Immature natural killer cell (primary cell): Measurements from ENCODE around the gene AKAP13. TPM values are rescaled to one million over a fixed set of nuclear protein-coding genes. Genes with fewer than 3 reads are reported as not detected.

Experiments used
- DNase-seq, 3 donors: peaks; one replicate each; pipeline ENCODE4 v3.0.0; 2022; ENCODE audit warnings: mixed read lengths in 1 of 3
- H3K27ac Mint-ChIP-seq, 6 donors: one replicate each; pipeline ENCODE4 v1.8.0; 2020; ENCODE audit warnings: mixed read lengths in 6 of 6, mild to moderate bottlenecking in 5 of 6, inconsistent platforms in 4 of 6, moderate library complexity in 3 of 6
- H3K27me3 Mint-ChIP-seq, 3 donors: one replicate each; pipeline ENCODE4 v1.8.0; 2020 to 2021; ENCODE audit warnings: low read depth in 3 of 3, mild to moderate bottlenecking in 3 of 3, mixed read lengths in 3 of 3, moderate library complexity in 3 of 3, inconsistent platforms in 1 of 3
- H3K36me3 Mint-ChIP-seq, 3 donors: one replicate each; pipeline ENCODE4 v1.8.0; 2020; ENCODE audit warnings: mixed read lengths in 3 of 3, inconsistent platforms in 2 of 3, mild to moderate bottlenecking in 2 of 3
- H3K4me1 Mint-ChIP-seq, 2 donors: one replicate each; pipeline ENCODE4 v1.8.0; 2020; ENCODE audit warnings: inconsistent platforms in 2 of 2, mild to moderate bottlenecking in 2 of 2, mixed read lengths in 2 of 2, moderate library complexity in 1 of 2
- H3K4me3 Mint-ChIP-seq, 5 donors: one replicate each; pipeline ENCODE4 v1.8.0; 2020; ENCODE audit warnings: mild to moderate bottlenecking in 5 of 5, mixed read lengths in 5 of 5, inconsistent platforms in 3 of 5, moderate library complexity in 3 of 5
- H3K9me3 Mint-ChIP-seq, 6 donors: one replicate each; pipeline ENCODE4 v1.8.0; 2020; ENCODE audit warnings: mild to moderate bottlenecking in 6 of 6, mixed read lengths in 6 of 6, inconsistent platforms in 4 of 6, moderate library complexity in 3 of 6
- polyA plus RNA-seq, 3 donors: library from polyadenylated mRNA; unstranded; fragments of 300-500 nt; fragmentation: Illumina TruSeq; gene quantifications; one replicate each; pipeline ENCODE4 v1.2.3, GENCODE V29; 2021

Gene AKAP13
- polyA plus RNA-seq, 3 donors from 2014 or later = 104 to 327 (median 112) TPM

DNA sequence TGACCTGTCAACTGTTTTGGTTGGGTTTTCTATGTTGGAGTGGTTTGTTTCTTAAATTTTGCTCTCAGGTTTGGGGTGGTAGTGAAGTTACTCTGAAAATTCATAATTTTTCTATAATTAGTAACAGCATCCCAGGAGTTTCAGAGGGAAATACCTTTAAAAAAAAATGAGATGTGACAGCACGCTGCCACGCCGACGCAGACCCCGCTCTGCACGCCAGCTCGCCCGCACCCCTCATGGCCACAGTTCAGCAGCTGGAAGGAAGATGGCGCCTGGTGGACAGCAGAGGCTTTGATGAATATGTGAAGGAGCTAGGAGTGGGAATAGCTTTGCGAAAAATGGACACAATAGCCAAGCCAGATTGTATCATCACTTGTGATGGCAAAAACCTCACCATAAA, 34.6 kb downstream of the AKAP13 start:
- H3K27me3 Mint-ChIP-seq = peaks cover 0 to 3% (median 1%) of the 10 kb centered on the region in 3 donors
- no peaks in the 10 kb centered on the region for H3K36me3 Mint-ChIP-seq
- peak overlapping the region in 1 of 5 donors; percentile 71 for H3K4me3 Mint-ChIP-seq
- H3K4me1 Mint-ChIP-seq = peaks cover 28 to 51% of the 10 kb centered on the region in 2 donors
- no peaks in the 10 kb centered on the region for H3K9me3 Mint-ChIP-seq
- peak overlapping the region; percentile 58 to 92 (median 84) for H3K27ac Mint-ChIP-seq
- DNase-seq = no peak

- Mint-ChIP-seq H3K9me3 (no peaks in the 10 kb centered on the region), H3K27me3 (peaks cover 0 to 3% (median 1%) of the 10 kb centered on the region in 3 donors), H3K36me3 (no peaks in the 10 kb centered on the region), H3K4me3 (no peak overlapping the region), H3K27ac (peak overlapping the region in 1 of 6 donors; percentile 21), H3K4me1 (peaks cover 29 to 51% of the 10 kb centered on the region in 2 donors)
- no peak for DNase-seq
Observed at GRCh38 chr15:85415783-85416182, 35.4 kb downstream of the AKAP13 start.

DNA sequence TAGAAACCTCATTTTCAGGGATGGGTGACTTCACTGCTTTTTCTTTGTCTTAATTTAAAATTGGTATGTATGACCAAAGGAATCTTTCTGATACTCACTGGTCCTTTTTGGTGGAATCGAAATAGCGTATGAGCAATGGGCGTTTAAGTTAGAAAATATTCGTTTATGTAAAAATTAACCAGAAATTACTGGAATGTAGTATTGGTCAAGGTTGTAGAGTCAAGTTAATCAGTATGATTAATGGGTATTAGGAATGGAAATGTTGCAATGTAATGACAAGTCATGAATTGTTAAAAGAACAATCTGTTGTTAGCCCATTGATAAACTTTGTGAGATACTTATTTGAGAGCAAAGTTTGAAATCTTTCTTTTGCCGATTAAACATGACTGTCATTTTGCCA, 36.9 kb downstream of the AKAP13 start:
- Mint-ChIP-seq H3K27ac (no peak overlapping the region), H3K4me1 (peaks cover 41 to 62% of the 10 kb centered on the region in 2 donors), H3K36me3 (no peaks in the 10 kb centered on the region), H3K9me3 (no peaks in the 10 kb centered on the region), H3K4me3 (no peak overlapping the region), H3K27me3 (peaks cover 0 to 2% (median 0%) of the 10 kb centered on the region in 3 donors)
- DNase-seq = no peak

DNA sequence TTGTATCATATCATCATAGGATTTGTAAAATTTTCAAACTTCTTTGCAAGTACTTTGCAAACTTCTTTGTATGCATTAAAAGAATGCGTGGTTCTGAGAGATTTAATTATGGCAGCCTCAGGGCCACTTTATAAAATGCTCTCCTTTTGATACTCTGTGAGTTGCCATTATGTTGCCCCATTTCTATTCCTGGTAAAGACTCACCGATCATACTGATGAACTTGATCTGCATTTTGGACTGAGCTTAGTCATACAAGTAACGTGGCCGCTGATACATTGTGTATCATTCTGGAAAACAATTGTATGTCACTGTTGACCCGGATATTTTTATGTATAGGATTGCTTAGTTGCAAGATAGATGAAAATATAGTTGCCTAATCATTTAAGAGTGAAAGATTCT, 38.8 kb downstream of the AKAP13 start:
- H3K4me1 Mint-ChIP-seq = peaks cover 33 to 64% of the 10 kb centered on the region in 2 donors
- H3K9me3 Mint-ChIP-seq = no peaks in the 10 kb centered on the region
- peak overlapping the region in 1 of 5 donors; percentile 1 for H3K4me3 Mint-ChIP-seq
- H3K27me3 Mint-ChIP-seq = peaks cover 0 to 2% (median 0%) of the 10 kb centered on the region in 3 donors
- H3K27ac Mint-ChIP-seq = no peak overlapping the region
- DNase-seq = no peak
- no peaks in the 10 kb centered on the region for H3K36me3 Mint-ChIP-seq

DNA sequence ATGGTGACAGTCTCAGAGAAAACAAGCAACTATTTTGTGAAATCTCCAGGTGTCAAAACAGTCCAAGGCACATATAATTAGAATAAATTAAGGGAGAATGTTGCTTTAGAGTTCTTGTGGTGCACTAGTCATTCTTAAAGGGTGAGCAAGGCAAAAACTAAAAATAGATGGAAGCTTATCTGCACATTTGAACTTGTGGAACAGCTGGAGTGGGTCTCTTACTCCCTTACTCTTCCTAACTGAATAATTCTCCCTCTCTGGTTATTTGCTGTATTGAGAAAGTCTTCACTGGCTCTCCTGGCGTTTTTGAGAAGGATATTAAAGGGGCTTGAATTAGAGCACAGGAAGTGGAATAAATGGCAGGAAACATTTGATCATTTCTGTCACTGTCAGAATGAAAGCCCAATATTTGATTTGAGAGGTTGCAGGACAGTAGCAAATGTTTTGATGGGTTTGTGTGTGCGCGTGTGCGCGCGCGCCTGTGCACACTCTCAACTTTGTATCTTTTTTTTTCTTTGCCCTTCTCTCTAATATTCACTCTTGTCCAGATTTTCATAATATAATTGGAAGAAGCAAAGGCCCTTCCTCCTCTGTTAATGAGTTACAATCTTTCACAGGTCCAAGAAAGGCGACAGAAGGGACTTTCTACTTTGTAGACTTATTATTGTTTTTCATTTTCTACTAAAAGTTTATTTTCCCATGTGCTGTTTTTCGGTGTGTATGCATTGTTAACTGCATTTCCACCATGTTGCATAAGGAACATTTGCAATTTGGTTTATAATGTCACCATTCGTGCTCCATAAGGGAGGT, 40.9 kb downstream of the AKAP13 start:
- Mint-ChIP-seq H3K4me3 (no peak overlapping the region), H3K4me1 (peaks cover 32 to 69% of the 10 kb centered on the region in 2 donors), H3K27me3 (peaks cover 0 to 2% (median 0%) of the 10 kb centered on the region in 3 donors), H3K27ac (peak overlapping the region in 1 of 6 donors; percentile 18), H3K9me3 (no peaks in the 10 kb centered on the region), H3K36me3 (no peaks in the 10 kb centered on the region)
- DNase-seq = no peak

DNA sequence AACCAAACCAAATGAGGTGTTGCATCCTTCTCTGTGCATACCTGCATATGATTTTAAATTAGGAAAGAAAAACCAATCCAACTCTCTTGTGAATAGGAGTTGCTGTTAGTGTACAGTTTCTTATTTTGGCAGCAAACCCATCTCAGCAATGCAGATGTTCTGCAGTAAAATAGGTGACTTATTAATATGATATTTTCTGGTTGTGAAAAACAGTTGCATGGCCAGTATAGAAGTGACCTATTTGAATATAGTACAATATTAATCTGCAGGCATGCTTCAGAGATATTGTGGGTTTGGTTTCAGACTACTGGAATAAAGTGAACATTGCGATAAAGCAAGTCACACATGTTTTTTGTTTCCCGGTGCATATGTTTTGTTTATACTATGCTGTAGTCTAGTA, 42.2 kb downstream of the AKAP13 start:
- Mint-ChIP-seq H3K4me3 (no peak overlapping the region), H3K27ac (peak overlapping the region in 1 of 6 donors; percentile 8), H3K36me3 (no peaks in the 10 kb centered on the region), H3K27me3 (peaks cover 0 to 2% (median 2%) of the 10 kb centered on the region in 3 donors), H3K4me1 (peaks cover 32 to 74% of the 10 kb centered on the region in 2 donors), H3K9me3 (no peaks in the 10 kb centered on the region)
- DNase-seq = no peak

DNA sequence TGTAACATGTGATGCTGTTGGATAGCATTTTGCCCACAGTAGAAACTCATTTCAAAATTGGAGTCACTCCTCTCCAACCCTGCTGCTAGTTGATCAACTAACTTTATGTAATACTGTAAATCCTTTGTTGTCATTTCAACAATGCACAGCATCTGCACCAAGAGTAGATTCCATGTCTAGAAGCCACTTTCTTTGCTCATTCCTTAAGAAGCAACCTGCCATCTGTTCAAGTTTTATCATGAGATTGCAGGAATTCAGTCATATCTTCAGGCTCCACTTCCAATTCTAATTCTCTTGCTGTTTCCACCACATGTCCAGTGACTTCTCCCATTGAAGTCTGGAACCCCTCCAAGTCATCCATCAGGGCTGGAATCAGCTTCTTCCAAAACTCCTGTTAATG, 42.9 kb downstream of the AKAP13 start:
- H3K36me3 Mint-ChIP-seq = no peaks in the 10 kb centered on the region
- peaks cover 32 to 74% of the 10 kb centered on the region in 2 donors for H3K4me1 Mint-ChIP-seq
- H3K27ac Mint-ChIP-seq = peak overlapping the region in 1 of 6 donors; percentile 11
- no peak for DNase-seq
- peaks cover 0 to 2% (median 2%) of the 10 kb centered on the region in 3 donors for H3K27me3 Mint-ChIP-seq
- H3K4me3 Mint-ChIP-seq = no peak overlapping the region
- no peaks in the 10 kb centered on the region for H3K9me3 Mint-ChIP-seq

DNA sequence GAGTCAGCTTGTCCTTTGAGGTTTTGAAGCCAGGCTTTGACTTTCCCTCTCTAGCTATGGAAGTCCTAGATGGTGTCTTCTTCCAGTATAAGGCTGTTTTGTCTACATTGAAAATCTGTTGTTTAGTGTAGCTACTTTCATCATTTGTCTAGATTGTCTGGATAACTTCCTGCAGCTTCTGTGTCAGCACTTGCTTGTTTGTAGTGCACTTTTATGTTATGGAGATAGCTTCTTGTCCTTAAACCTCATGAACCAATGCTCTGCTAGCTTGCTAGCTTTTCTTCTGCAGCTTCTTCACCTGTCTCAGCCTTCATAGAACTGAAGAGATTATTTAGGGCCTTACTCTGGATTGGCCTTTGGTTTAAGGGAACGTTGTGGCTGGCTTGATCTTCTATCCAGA, 43.8 kb downstream of the AKAP13 start:
- Mint-ChIP-seq H3K4me1 (peaks cover 32 to 70% of the 10 kb centered on the region in 2 donors), H3K4me3 (no peak overlapping the region), H3K9me3 (no peaks in the 10 kb centered on the region), H3K27me3 (peaks cover 0 to 2% (median 2%) of the 10 kb centered on the region in 3 donors), H3K27ac (no peak overlapping the region), H3K36me3 (no peaks in the 10 kb centered on the region)
- no peak for DNase-seq

DNA sequence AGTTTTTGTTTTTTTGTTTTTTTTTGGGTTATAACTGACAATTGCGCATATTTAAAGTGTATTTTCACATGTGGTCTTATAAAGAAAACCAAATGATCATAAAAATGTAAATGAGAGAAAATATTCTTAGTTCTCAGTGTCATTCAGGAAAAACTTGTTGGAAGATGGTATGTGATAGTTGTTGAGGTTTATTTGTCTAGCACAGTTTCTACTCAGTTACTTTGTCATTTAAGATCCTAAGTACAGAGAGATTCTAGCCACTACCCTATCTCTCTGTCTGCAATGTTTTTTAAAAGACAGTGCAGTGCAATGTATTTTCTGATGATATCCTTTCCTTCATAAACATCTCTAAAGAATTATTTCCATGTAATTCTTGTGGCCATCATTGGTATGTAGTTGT, 46.1 kb downstream of the AKAP13 start:
- Mint-ChIP-seq H3K4me3 (no peak overlapping the region), H3K27me3 (peaks cover 0 to 2% (median 0%) of the 10 kb centered on the region in 3 donors), H3K4me1 (peaks cover 21 to 64% of the 10 kb centered on the region in 2 donors), H3K27ac (no peak overlapping the region), H3K9me3 (no peaks in the 10 kb centered on the region), H3K36me3 (no peaks in the 10 kb centered on the region)
- DNase-seq = no peak

DNA sequence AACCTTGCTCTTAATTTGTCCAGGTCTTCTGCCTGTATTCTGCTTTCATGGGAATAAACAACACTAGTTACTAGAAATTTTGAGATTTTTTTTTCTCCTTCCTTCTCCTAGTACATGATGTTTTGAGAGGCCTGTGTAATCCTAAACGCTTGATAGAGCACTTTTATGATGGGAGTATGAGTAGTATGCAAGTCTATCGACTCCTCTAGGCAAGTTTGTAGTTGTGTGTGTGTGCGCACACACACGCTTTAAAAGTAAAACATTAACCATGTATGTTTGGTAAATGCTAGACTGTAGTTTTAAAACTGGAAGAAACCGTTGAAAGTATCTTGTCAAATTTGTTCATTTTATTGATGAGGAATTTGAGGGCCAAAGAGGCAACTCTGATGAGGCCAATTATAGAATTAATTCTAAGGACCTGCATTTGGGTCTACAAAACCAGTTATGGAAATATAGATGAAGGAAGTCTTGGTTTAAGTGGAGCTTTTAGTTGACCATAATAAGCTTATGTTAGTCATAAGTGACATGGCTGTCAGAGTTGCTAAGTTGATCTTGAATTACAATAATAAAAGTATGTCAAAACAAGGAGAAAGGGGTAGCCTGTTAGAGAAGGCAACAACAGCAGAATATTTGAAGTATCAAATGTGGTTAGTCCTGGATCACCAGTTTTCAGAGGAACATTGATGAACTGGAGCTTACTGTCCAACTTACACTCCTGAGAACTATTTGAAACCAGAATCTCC, 47.1 kb downstream of the AKAP13 start:
- Mint-ChIP-seq H3K4me3 (no peak overlapping the region), H3K27ac (no peak overlapping the region), H3K4me1 (peaks cover 13 to 54% of the 10 kb centered on the region in 2 donors), H3K36me3 (no peaks in the 10 kb centered on the region), H3K9me3 (no peaks in the 10 kb centered on the region), H3K27me3 (peaks cover 0 to 2% (median 0%) of the 10 kb centered on the region in 3 donors)
- no peak for DNase-seq

GRCh38 chr15:85429522-85429921, 49.1 kb downstream of the AKAP13 start:
- no peak overlapping the region for H3K27ac Mint-ChIP-seq
- no peaks in the 10 kb centered on the region for H3K36me3 Mint-ChIP-seq
- H3K4me3 Mint-ChIP-seq = no peak overlapping the region
- peaks cover 7 to 35% of the 10 kb centered on the region in 2 donors for H3K4me1 Mint-ChIP-seq
- no peak for DNase-seq
- no peaks in the 10 kb centered on the region for H3K9me3 Mint-ChIP-seq
- H3K27me3 Mint-ChIP-seq = peaks cover 0 to 2% (median 0%) of the 10 kb centered on the region in 3 donors

DNA sequence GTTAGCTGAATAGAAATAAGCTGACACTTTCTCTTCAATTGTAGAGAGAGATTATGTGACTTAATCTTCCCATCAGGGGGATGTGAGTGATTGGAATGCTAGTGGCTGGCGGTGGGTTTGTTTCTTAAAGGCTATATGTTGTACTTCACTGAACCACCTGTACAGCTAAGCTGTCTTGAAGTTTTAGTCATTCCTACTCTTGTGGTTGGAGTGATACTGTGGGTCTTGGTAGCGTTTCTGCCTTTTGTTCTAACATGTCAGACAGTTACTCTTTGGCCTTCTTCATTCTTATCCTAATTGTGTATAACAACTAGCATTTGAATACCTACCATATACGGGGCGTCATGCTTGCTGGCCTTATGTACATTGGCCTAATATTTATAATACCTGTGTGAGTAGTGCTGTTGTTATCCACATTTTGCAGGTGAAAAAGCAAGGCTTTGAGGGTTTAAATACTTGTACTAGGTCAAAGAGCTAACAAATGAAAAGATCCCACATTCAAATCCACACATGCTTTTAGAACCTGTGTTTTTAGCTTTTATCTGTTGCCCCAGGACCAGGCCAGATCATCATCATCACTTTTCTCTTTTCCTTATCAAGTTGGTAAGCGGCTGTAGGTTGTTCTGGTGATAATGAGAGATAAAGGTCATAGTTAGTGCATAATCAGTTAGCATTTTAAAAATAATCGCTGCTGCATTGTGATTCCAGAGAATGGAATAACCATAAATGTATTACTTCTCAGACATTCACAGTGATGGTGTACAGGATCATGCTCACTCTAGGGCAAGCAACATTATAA, 50.2 kb downstream of the AKAP13 start:
- H3K27me3 Mint-ChIP-seq = peaks cover 0 to 2% (median 0%) of the 10 kb centered on the region in 3 donors
- no peaks in the 10 kb centered on the region for H3K36me3 Mint-ChIP-seq
- H3K9me3 Mint-ChIP-seq = no peaks in the 10 kb centered on the region
- DNase-seq = no peak
- no peak overlapping the region for H3K27ac Mint-ChIP-seq
- H3K4me1 Mint-ChIP-seq = peaks cover 3 to 29% of the 10 kb centered on the region in 2 donors
- no peak overlapping the region for H3K4me3 Mint-ChIP-seq

DNA sequence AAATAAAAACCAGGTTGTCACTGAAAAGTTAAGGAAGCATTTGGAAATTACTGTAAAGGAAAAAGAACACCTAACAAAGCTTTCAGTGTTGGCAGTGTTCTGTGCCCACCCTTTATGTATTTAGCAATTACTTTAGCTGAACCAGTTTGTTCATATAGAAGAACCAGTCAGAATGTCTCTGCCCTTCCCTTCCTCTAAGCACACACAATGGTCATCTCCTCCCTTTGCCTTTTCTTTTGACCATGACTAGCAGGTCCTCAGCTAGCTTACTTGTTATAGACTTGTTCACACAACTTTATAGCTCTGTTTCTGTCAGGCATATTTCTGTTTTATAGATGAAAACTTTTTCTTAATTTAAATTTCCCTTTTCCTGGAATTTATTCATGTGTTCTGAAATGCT, 59.6 kb downstream of the AKAP13 start:
- Mint-ChIP-seq H3K36me3 (no peaks in the 10 kb centered on the region), H3K27ac (peak overlapping the region in 4 of 6 donors; percentile 9 to 45 (median 16)), H3K4me3 (no peak overlapping the region), H3K27me3 (peaks cover 0 to 2% (median 1%) of the 10 kb centered on the region in 3 donors), H3K4me1 (peaks cover 19 to 38% of the 10 kb centered on the region in 2 donors), H3K9me3 (no peaks in the 10 kb centered on the region)
- no peak for DNase-seq
